GM19328 (cell line): ENCODE measurements around the gene SH3RF2.
"Not testable (repeated sequence)": the region's sequence is repeated elsewhere in the genome, so short reads cannot be mapped to it uniquely, and the experiment has no call there.

Experiments used
- ATAC-seq: cut with Tn5 transposase; IDR thresholded peaks from one replicate; pipeline ENCODE4 v1.9.1; 2021; ENCODE audit warnings: mild to moderate bottlenecking, moderate library complexity; ENCODE audit not compliant: unreplicated experiment

SH3RF2 gene

GRCh38 chr5:146076028-146076427 is 139.7 kb downstream of the SH3RF2 start:
- ATAC-seq = no peak

- no peak for ATAC-seq
Observed at GRCh38 chr5:146076455-146076854, 140.1 kb downstream of the SH3RF2 start.

GRCh38 chr5:146078566-146078965 is 142.2 kb downstream of the SH3RF2 start:
- no peak for ATAC-seq

GRCh38 chr5:146079695-146080373 is 143.5 kb downstream of the SH3RF2 start:
- no peak for ATAC-seq

- no peak for ATAC-seq
Observed at GRCh38 chr5:146081556-146081955, 145.2 kb downstream of the SH3RF2 start.

GRCh38 chr5:146082798-146083197 is 146.4 kb downstream of the SH3RF2 start:
- ATAC-seq = peak; percentile 77

- no peak for ATAC-seq
Observed at GRCh38 chr5:146084376-146084775, 148.0 kb downstream of the SH3RF2 start.

- no peak for ATAC-seq
Observed at GRCh38 chr5:146088098-146088497, 151.7 kb downstream of the SH3RF2 start.

GRCh38 chr5:146089287-146089686 is 152.9 kb downstream of the SH3RF2 start:
- ATAC-seq = no peak

- ATAC-seq = no peak
Observed at GRCh38 chr5:146091881-146092280, 155.5 kb downstream of the SH3RF2 start.

GRCh38 chr5:146098047-146098446 is 161.7 kb downstream of the SH3RF2 start:
- ATAC-seq = no peak

- ATAC-seq = no peak
Observed at GRCh38 chr5:146101646-146102045, 165.3 kb downstream of the SH3RF2 start.

- ATAC-seq = no peak
Observed at GRCh38 chr5:146103594-146103993, 167.2 kb downstream of the SH3RF2 start.

GRCh38 chr5:146105477-146105876 is 169.1 kb downstream of the SH3RF2 start, which contains the start of gene PLAC8L1:
Gene PLAC8L1 (minus strand): TSS chr5:146105577. CDS start chr5:146104311, 1,266 bp downstream.
- no peak for ATAC-seq

GRCh38 chr5:146107901-146108300 is 171.5 kb downstream of the SH3RF2 start:
- no peak for ATAC-seq

- ATAC-seq = not testable (repeated sequence)
Observed at GRCh38 chr5:146108870-146109269, 172.5 kb downstream of the SH3RF2 start.

GRCh38 chr5:146109379-146109778 is 173.0 kb downstream of the SH3RF2 start:
- no peak for ATAC-seq

- no peak for ATAC-seq
Observed at GRCh38 chr5:146111409-146111808, 175.0 kb downstream of the SH3RF2 start.

- no peak for ATAC-seq
Observed at GRCh38 chr5:146112476-146112875, 176.1 kb downstream of the SH3RF2 start.
